ENCODE data around the gene CACNA2D3.

DNA sequence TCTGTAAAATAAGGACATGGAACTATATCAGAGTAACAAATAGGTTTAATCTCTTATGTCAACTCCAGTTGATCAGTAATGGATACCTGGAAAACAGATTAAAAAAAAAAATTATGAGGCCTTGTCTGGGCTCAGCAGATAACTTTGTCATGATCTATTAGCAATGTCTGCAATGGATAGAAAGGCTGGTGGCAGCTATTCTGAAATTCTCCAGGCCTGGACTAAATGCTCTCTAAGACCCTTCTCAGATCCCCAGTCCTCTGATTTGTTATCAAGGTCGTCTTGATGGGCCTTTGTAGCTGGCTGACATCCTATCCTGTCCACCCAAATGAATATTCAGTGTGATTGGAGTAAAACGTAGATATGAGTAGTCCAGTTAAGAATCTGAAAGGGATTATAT, 791.8 kb downstream of the CACNA2D3 start:
- TF ChIP-seq EZH2 (IDR thresholded peaks at IDR 0.05) (no peak), POLR2AphosphoS5 (IDR thresholded peaks at IDR 0.05; ENCODE audit: borderline replicate concordance, low read depth, low read length) (no peak), FOXP2 (optimal IDR thresholded peaks at IDR 0.05; ENCODE audit: control extremely low read depth, extremely low read length, insufficient read depth) (no peak)
